SK-N-SH (cell line): ENCODE measurements around the gene TKTL1. TPM values are rescaled to one million over a fixed set of nuclear protein-coding genes. Genes with fewer than 3 reads are reported as not detected.

Experiments used
- CTCF ChIA-PET: fragments of 300-600, 350-600 bp; formaldehyde crosslinking; extraction: SDS; loops from one replicate; lab custom pipeline; 2021; lab: Yijun Ruan, JAX
- POLR2A ChIA-PET: fragments of 350-600 bp; sonication (Branson Sonifier 250); formaldehyde crosslinking; extraction: SDS; loops from one replicate; lab custom pipeline; 2020; ENCODE audit warnings: antibody characterized with exemption, inconsistent platforms; lab: Yijun Ruan, JAX
- DNase-seq: peaks from one replicate; pipeline ENCODE4 v3.0.0; 2012
- H2AFZ ChIP-seq: fragments of 200-600 bp; sonication (generic); 2 replicates; pipeline ENCODE4 v1.8.1; 2016; ENCODE audit warnings: antibody characterized with exemption, mild to moderate bottlenecking, low read depth
- H3F3A ChIP-seq: fragments of 200-600 bp; sonication (generic); replicated peaks from 2 replicates; pipeline ENCODE3; 2016; ENCODE audit warnings: antibody characterized with exemption, mild to moderate bottlenecking; ENCODE audit not compliant: insufficient read depth
- H3K27ac ChIP-seq, 2 experiments: fragments of 200-500 bp in 1 of 2; fragments of 200-600 bp in 1 of 2; sonication (Bioruptor generic) in 1 of 2; sonication (generic), shearing (Covaris generic) in 1 of 2; 2 replicates each; pipeline versions ENCODE4 v1.5.1 to v1.6.1; 2014 to 2016; ENCODE audit warnings: low read depth in 2 of 2, inconsistent platforms in 1 of 2, low read length in 1 of 2, mild to moderate bottlenecking in 1 of 2, mixed read lengths in 1 of 2
- H3K27me3 ChIP-seq: fragments of 200-600 bp; sonication (generic), shearing (Covaris generic); 2 replicates; pipeline ENCODE4 v1.6.1; 2016; ENCODE audit warnings: mixed run types; ENCODE audit not compliant: insufficient read depth
- H3K36me3 ChIP-seq, 2 experiments: fragments of 200-500 bp in 1 of 2; fragments of 200-600 bp in 1 of 2; sonication (Bioruptor generic) in 1 of 2; sonication (generic) in 1 of 2; replicated peaks in 1 of 2; 2 replicates each; pipeline versions ENCODE3 to v1.5.1; 2014 to 2016; ENCODE audit warnings: low read length in 1 of 2, mild to moderate bottlenecking in 1 of 2; ENCODE audit not compliant: insufficient read depth in 2 of 2, control insufficient read depth in 1 of 2
- H3K4me1 ChIP-seq, 2 experiments: fragments of 200-500 bp in 1 of 2; fragments of 200-600 bp in 1 of 2; sonication (Bioruptor generic) in 1 of 2; sonication (generic), shearing (Covaris generic) in 1 of 2; 2 replicates each; pipeline versions ENCODE4 v1.5.1 to v1.6.1; 2014 to 2016; ENCODE audit warnings: low read depth in 1 of 2, low read length in 1 of 2, mixed run types in 1 of 2; ENCODE audit not compliant: insufficient read depth in 2 of 2, control insufficient read depth in 1 of 2
- H3K4me2 ChIP-seq: fragments of 200-600 bp; sonication (generic), shearing (Covaris generic); 2 replicates; pipeline ENCODE4 v1.6.1; 2017; ENCODE audit warnings: mixed run types
- H3K4me3 ChIP-seq, 2 experiments: fragments of 200-500 bp in 1 of 2; fragments of 200-600 bp in 1 of 2; sonication (Bioruptor generic) in 1 of 2; sonication (generic), shearing (Covaris generic) in 1 of 2; 2 replicates each; pipeline versions ENCODE4 v1.5.1 to v1.8.1; 2014 to 2016; ENCODE audit warnings: low read depth in 2 of 2, inconsistent platforms in 1 of 2, low read length in 1 of 2, mild to moderate bottlenecking in 1 of 2, mixed read lengths in 1 of 2, moderate library complexity in 1 of 2
- H3K79me2 ChIP-seq: fragments of 200-600 bp; sonication (generic); 2 replicates; pipeline ENCODE4 v1.8.1; 2017; ENCODE audit warnings: mild to moderate bottlenecking; ENCODE audit not compliant: insufficient read depth
- H3K9ac ChIP-seq: fragments of 200-600 bp; sonication (generic); 2 replicates; pipeline ENCODE4 v1.6.1; 2017; ENCODE audit warnings: mixed run types
- H3K9me2 ChIP-seq: fragments of 200-600 bp; sonication (generic); 2 replicates; pipeline ENCODE4 v1.6.1; 2017; ENCODE audit warnings: mixed run types
- H3K9me3 ChIP-seq: fragments of 200-600 bp; sonication (generic); 2 replicates; pipeline ENCODE4 v1.6.1; 2017; ENCODE audit warnings: mixed run types, mild to moderate bottlenecking, moderate library complexity
- H4K20me1 ChIP-seq: fragments of 200-600 bp; sonication (generic); 2 replicates; pipeline ENCODE4 v1.6.1; 2017; ENCODE audit warnings: mild to moderate bottlenecking, mixed run types; ENCODE audit not compliant: insufficient read depth
- CTCF ChIP-seq: fragments of 200-600 bp; sonication (generic); IDR thresholded peaks from 2 replicates; pipeline ENCODE4 v1.6.1; 2017; ENCODE audit warnings: antibody characterized with exemption, mild to moderate bottlenecking, moderate library complexity
- JUND ChIP-seq: IDR thresholded peaks from 2 replicates; pipeline ENCODE4 v1.4.0; 2012
- NRF1 ChIP-seq: IDR thresholded peaks from 2 replicates; pipeline ENCODE4 v1.6.1; 2012; ENCODE audit warnings: low read depth, mild to moderate bottlenecking, low read length
- RAD21 ChIP-seq: IDR thresholded peaks from 2 replicates; pipeline ENCODE4 v1.6.1; 2012; ENCODE audit warnings: mild to moderate bottlenecking, low read length
- RFX5 ChIP-seq: IDR thresholded peaks from 2 replicates; pipeline ENCODE4 v1.6.1; 2012; ENCODE audit warnings: mild to moderate bottlenecking, improper control_type of control experiment, low read length
- SIN3A ChIP-seq: IDR thresholded peaks from 2 replicates; pipeline ENCODE4 v1.6.1; 2012; ENCODE audit warnings: low read depth, mild to moderate bottlenecking, low read length, moderate library complexity, borderline replicate concordance
- TAF1 ChIP-seq: IDR thresholded peaks from 2 replicates; pipeline ENCODE4 v1.6.1; 2012; ENCODE audit warnings: low read depth, mild to moderate bottlenecking, low read length, moderate library complexity, borderline replicate concordance
- ZBTB33 ChIP-seq: IDR thresholded peaks from 2 replicates; pipeline ENCODE4 v1.4.0; 2012; ENCODE audit warnings: low read depth, borderline replicate concordance
- WGBS: methylation state at CpG from one replicate; pipeline ENCODE4 v1.1.6; 2017; ENCODE audit warnings: low lambda C conversion rate; 5-methylcytosine and 5-hydroxymethylcytosine counted together
- polyA plus RNA-seq, 3 experiments: library from polyadenylated mRNA; depleted of rRNA; stranded (reverse); fragments of >200 nt; gene quantifications; 2 replicates each; pipeline ENCODE4 v1.2.3, GENCODE V29; 2012
- TF ChIP-seq, protein P1 (sequence below): IDR thresholded peaks from 2 replicates; pipeline ENCODE4 v1.4.0; 2012; ENCODE audit warnings: low read depth, borderline replicate concordance

TKTL1 gene
- polyA plus RNA-seq, 1 of the 3 experiments (the other 2 are of a cell fraction), result not detected

DNA sequence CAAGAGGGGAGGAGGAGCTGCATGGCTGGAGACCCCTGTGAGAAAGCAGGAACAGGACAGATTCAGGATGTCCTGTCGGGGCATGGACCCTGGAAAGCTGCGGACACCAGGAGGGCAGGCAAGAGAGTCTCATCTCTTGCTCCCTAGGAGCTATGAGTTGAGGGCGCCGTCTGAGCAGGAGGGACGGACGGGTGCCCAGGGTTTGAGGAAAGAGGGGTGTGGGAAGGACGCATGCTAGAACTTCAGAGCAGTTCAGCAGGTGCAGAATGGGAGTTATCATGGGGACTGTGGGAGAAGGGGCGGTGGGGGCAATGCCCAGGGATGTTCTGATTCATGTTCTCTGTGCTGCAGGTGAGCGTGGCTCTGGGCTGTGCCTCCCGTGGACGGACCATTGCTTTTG, 24.8 kb downstream of the TKTL1 start (continued):
- TF ChIP-seq, protein P1, sequence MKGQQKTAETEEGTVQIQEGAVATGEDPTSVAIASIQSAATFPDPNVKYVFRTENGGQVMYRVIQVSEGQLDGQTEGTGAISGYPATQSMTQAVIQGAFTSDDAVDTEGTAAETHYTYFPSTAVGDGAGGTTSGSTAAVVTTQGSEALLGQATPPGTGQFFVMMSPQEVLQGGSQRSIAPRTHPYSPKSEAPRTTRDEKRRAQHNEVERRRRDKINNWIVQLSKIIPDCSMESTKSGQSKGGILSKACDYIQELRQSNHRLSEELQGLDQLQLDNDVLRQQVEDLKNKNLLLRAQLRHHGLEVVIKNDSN, result no peak
- TF ChIP-seq TAF1, result no peak
- TF ChIP-seq NRF1, result no peak
- no peak for TF ChIP-seq SIN3A

GRCh38 chrX:154321152-154321551, 25.6 kb downstream of the TKTL1 start:
- WGBS, result 29% methylated on average over 5 of the region's 7 CpGs

DNA sequence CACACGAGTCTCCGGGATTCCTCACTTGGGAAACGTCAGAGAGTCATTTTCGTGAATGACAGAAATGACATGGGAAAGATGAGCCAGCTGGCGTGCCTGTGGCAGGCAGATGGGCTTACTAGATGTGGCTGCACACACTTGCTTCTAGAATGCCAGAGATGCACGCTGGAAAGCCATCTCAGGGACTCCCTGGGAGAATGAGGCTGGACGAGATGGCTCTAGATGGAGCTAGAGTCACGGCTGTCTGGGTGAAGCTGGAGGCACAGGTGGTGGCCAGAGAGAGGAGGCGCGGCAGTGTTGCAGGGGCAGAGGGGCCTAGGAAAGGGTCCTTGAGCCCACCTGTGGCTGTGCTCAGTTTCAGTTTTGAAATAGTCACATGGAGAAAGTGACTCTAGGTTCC, 26.0 kb downstream of the TKTL1 start:
- no peak overlapping the region for H3K4me2 ChIP-seq
- peaks cover 73% of the 10 kb centered on the region for H3K27me3 ChIP-seq
- no peak overlapping the region for H2AFZ ChIP-seq
- H3K27ac ChIP-seq, result no peak overlapping the region
- H3K9ac ChIP-seq, result no peak overlapping the region
- WGBS, result 27% methylated on average over 10 of the region's 10 CpGs
- POLR2A ChIA-PET, result no interaction called here
- H3F3A ChIP-seq, result no peaks in the 10 kb centered on the region
- CTCF ChIA-PET, result interaction anchor here (1.3 kb wide), 1 partner anchor 9 kb away, joined by 3 read pairs; no protein-coding TSS in a partner anchor
- H4K20me1 ChIP-seq, result no peaks in the 10 kb centered on the region
- no peaks in the 10 kb centered on the region for H3K9me3 ChIP-seq
- no peaks in the 10 kb centered on the region for H3K4me1 ChIP-seq
- TF ChIP-seq RAD21, result 0 out of 2 replicates have a peak, but pooled peaks have one; percentile 12
- TF ChIP-seq ZBTB33, result no peak
- TF ChIP-seq, all 33 proteins: peak for 1
- H3K9me2 ChIP-seq, result no peaks in the 10 kb centered on the region
- no peak for DNase-seq
- H3K79me2 ChIP-seq, result no peaks in the 10 kb centered on the region
- H3K36me3 ChIP-seq, result no peaks in the 10 kb centered on the region
- H3K4me3 ChIP-seq, result no peak overlapping the region

More at GRCh38 chrX:154321152-154321551, 25.6 kb downstream of the TKTL1 start:
- no peaks in the 10 kb centered on the region for H3K36me3 ChIP-seq
- TF ChIP-seq RAD21 (no peak), JUND (no peak)
- H3K9me3 ChIP-seq, result no peaks in the 10 kb centered on the region
- no peak overlapping the region for H3K4me2 ChIP-seq
- no peak overlapping the region for H3K27ac ChIP-seq
- H3K4me3 ChIP-seq, result no peak overlapping the region
- no peaks in the 10 kb centered on the region for H3K9me2 ChIP-seq
- peaks cover 68% of the 10 kb centered on the region for H3K27me3 ChIP-seq
- ChIA-PET CTCF (no interaction called here), POLR2A (no interaction called here)
- H3F3A ChIP-seq, result no peaks in the 10 kb centered on the region
- DNase-seq, result no peak
- H3K79me2 ChIP-seq, result no peaks in the 10 kb centered on the region
- H4K20me1 ChIP-seq, result no peaks in the 10 kb centered on the region
- H2AFZ ChIP-seq, result no peak overlapping the region
- no peak overlapping the region for H3K9ac ChIP-seq
- H3K4me1 ChIP-seq, result no peaks in the 10 kb centered on the region

GRCh38 chrX:154322890-154323289, 27.3 kb downstream of the TKTL1 start:
- Histone ChIP-seq H3F3A (no peaks in the 10 kb centered on the region), H3K79me2 (no peaks in the 10 kb centered on the region), H3K9me2 (no peaks in the 10 kb centered on the region), H4K20me1 (no peaks in the 10 kb centered on the region), H2AFZ (no peak overlapping the region), H3K4me3 (no peak overlapping the region), H3K27me3 (peaks cover 86% of the 10 kb centered on the region), H3K36me3 (no peaks in the 10 kb centered on the region), H3K9ac (no peak overlapping the region), H3K4me2 (no peak overlapping the region), H3K27ac (no peak overlapping the region), H3K4me1 (no peaks in the 10 kb centered on the region; a peak in 1 of 4 replicates), H3K9me3 (no peaks in the 10 kb centered on the region)
- POLR2A ChIA-PET, result no interaction called here
- CTCF ChIA-PET, result interaction anchor here (1.3 kb wide), 1 partner anchor 10 kb away, joined by 3 read pairs; no protein-coding TSS in a partner anchor
- TF ChIP-seq RFX5, result no peak
- TF ChIP-seq, protein P1, result no peak
- no peak for TF ChIP-seq CTCF
- 27% methylated on average over 10 of the region's 10 CpGs for WGBS
- DNase-seq, result no peak
